Stimulated activated naive CD4-positive, alpha-beta T cell treated with Interleukin-2 at 50 U/mL for 16 hours (primary cell): ENCODE measurements around the gene MORF4L1.
"Not testable (repeated sequence)": the region's sequence is repeated elsewhere in the genome, so short reads cannot be mapped to it uniquely, and the experiment has no call there.

Source experiments
- DNase-seq: peaks from one replicate; lab custom pipeline; 2025; lab: John Stamatoyannopoulos, UW

Gene MORF4L1

GRCh38 chr15:78900819-78901533 is 28.3 kb downstream of the MORF4L1 start:
- not testable (repeated sequence) for DNase-seq

- not testable (repeated sequence) for DNase-seq
Measured at GRCh38 chr15:78902281-78903032, 29.8 kb downstream of the MORF4L1 start.

GRCh38 chr15:78904599-78905358 is 32.1 kb downstream of the MORF4L1 start:
- DNase-seq = no peak

GRCh38 chr15:78906316-78906620 is 33.6 kb downstream of the MORF4L1 start:
- DNase-seq = no peak

GRCh38 chr15:78907577-78907976 is 34.9 kb downstream of the MORF4L1 start:
- no peak for DNase-seq

- no peak for DNase-seq
Measured at GRCh38 chr15:78909160-78909695, 36.5 kb downstream of the MORF4L1 start.

GRCh38 chr15:78909791-78910228 is 37.1 kb downstream of the MORF4L1 start:
- no peak for DNase-seq

GRCh38 chr15:78910271-78910670 is 37.6 kb downstream of the MORF4L1 start:
- no peak for DNase-seq

GRCh38 chr15:78912316-78912715 is 39.6 kb downstream of the MORF4L1 start:
- no peak for DNase-seq

GRCh38 chr15:78913012-78913411 is 40.3 kb downstream of the MORF4L1 start:
- DNase-seq = no peak

GRCh38 chr15:78914027-78914764 is 41.5 kb downstream of the MORF4L1 start:
- DNase-seq = no peak

- DNase-seq = no peak
Measured at GRCh38 chr15:78915341-78916087, 42.8 kb downstream of the MORF4L1 start.

- no peak for DNase-seq
Measured at GRCh38 chr15:78916088-78916487, 43.4 kb downstream of the MORF4L1 start.

GRCh38 chr15:78917888-78918287 is 45.2 kb downstream of the MORF4L1 start:
- DNase-seq = no peak

GRCh38 chr15:78921517-78921916 is 48.8 kb downstream of the MORF4L1 start:
- no peak for DNase-seq

GRCh38 chr15:78921940-78922339 is 49.2 kb downstream of the MORF4L1 start:
- no peak for DNase-seq

- no peak for DNase-seq
Measured at GRCh38 chr15:78922527-78922926, 49.8 kb downstream of the MORF4L1 start.

GRCh38 chr15:78923015-78923414 is 50.3 kb downstream of the MORF4L1 start:
- no peak for DNase-seq

GRCh38 chr15:78923480-78924360 is 51.0 kb downstream of the MORF4L1 start:
- DNase-seq = no peak

GRCh38 chr15:78925076-78925624 is 52.5 kb downstream of the MORF4L1 start:
- no peak for DNase-seq
